Lower lobe of right lung (tissue), 2 donors: ENCODE measurements around the gene SLA2. TPM values are rescaled to one million over a fixed set of nuclear protein-coding genes. Genes with fewer than 3 reads are reported as not detected.

Source experiments
- ATAC-seq, 2 donors: fragments of 200-7000 bp; cut with Tn5 transposase; one replicate each; pipeline ENCODE4 v1.9.1; 2020 to 2022; ENCODE audit warnings: mild to moderate bottlenecking in 2 of 2, moderate library complexity in 2 of 2
- DNase-seq: peaks from one replicate; pipeline ENCODE4 v3.0.0-alpha.2; 2020
- H3K27ac ChIP-seq: fragments of 200-600 bp; one replicate; pipeline ENCODE4 v1.8.0; 2022
- H3K27me3 ChIP-seq: fragments of 200-600 bp; one replicate; pipeline ENCODE4 v1.8.0; 2022; ENCODE audit warnings: low read depth
- H3K36me3 ChIP-seq: fragments of 200-600 bp; one replicate; pipeline ENCODE4 v1.8.0; 2022; ENCODE audit warnings: mild to moderate bottlenecking
- H3K4me1 ChIP-seq: fragments of 200-600 bp; one replicate; pipeline ENCODE4 v1.8.0; 2022
- H3K4me3 ChIP-seq: fragments of 200-600 bp; one replicate; pipeline ENCODE4 v1.8.0; 2022; ENCODE audit warnings: mild to moderate bottlenecking
- H3K9me3 ChIP-seq: fragments of 200-600 bp; one replicate; pipeline ENCODE4 v1.8.0; 2022
- CTCF ChIP-seq: fragments of 200-600 bp; IDR thresholded peaks from one replicate; pipeline ENCODE4 v1.8.0; 2022; ENCODE audit warnings: antibody characterized with exemption, mild to moderate bottlenecking
- intact Hi-C: fragments of 100-400 bp; cut with DNase I; formaldehyde crosslinking; loops from one replicate; pipeline ENCODE4 v1.11.0; 2022
- total RNA-seq: library from RNA; stranded (reverse); fragmentation: NEBNext Ultra II Directional; extraction: Animal tissue kit (Norgen Biotek cat#: 25700); gene quantifications from one replicate; pipeline ENCODE4 v1.2.1, GENCODE V29; 2021
- donor health status: DM: no; HTN: yes; CAD: no; lungs with severe emphysema.

Gene SLA2
- total RNA-seq, 1 donor from 2014 or later: 1.4 TPM

- Histone ChIP-seq H3K27ac (no peak overlapping the region), H3K4me1 (peaks cover 14% of the 10 kb centered on the region), H3K9me3 (no peaks in the 10 kb centered on the region), H3K27me3 (no peaks in the 10 kb centered on the region), H3K4me3 (no peak overlapping the region), H3K36me3 (peaks cover 14% of the 10 kb centered on the region)
- TF ChIP-seq CTCF: no peak
- intact Hi-C loops: no loop called here
- DNase-seq (no peak), ATAC-seq (no peak)
Observed at GRCh38 chr20:36593347-36593929, 52.6 kb downstream of the SLA2 start.

GRCh38 chr20:36591854-36592641, 53.9 kb downstream of the SLA2 start:
- H3K27me3 ChIP-seq: no peaks in the 10 kb centered on the region
- no peak overlapping the region for H3K4me3 ChIP-seq
- DNase-seq: no peak
- no peaks in the 10 kb centered on the region for H3K9me3 ChIP-seq
- H3K4me1 ChIP-seq: peaks cover 14% of the 10 kb centered on the region
- H3K36me3 ChIP-seq: peaks cover 14% of the 10 kb centered on the region
- peak; percentile 32 for TF ChIP-seq CTCF
- intact Hi-C loops: no loop called here
- H3K27ac ChIP-seq: no peak overlapping the region
- ATAC-seq: no peak

- no peak for ATAC-seq
- intact Hi-C loops: no loop called here
- no peaks in the 10 kb centered on the region for H3K9me3 ChIP-seq
- no peaks in the 10 kb centered on the region for H3K27me3 ChIP-seq
- DNase-seq: no peak
- peaks cover 14% of the 10 kb centered on the region for H3K36me3 ChIP-seq
- no peak overlapping the region for H3K27ac ChIP-seq
- peaks cover 14% of the 10 kb centered on the region for H3K4me1 ChIP-seq
- TF ChIP-seq CTCF: no peak
- H3K4me3 ChIP-seq: no peak overlapping the region
Observed at GRCh38 chr20:36591281-36591680, 54.7 kb downstream of the SLA2 start.

GRCh38 chr20:36587388-36588070, 58.5 kb downstream of the SLA2 start:
- no peaks in the 10 kb centered on the region for H3K4me1 ChIP-seq
- H3K27ac ChIP-seq: no peak overlapping the region
- H3K9me3 ChIP-seq: no peaks in the 10 kb centered on the region
- intact Hi-C loops: no loop called here
- ATAC-seq (no peak), DNase-seq (no peak)
- TF ChIP-seq CTCF: no peak
- H3K4me3 ChIP-seq: no peak overlapping the region
- H3K36me3 ChIP-seq: peaks cover 26% of the 10 kb centered on the region
- no peaks in the 10 kb centered on the region for H3K27me3 ChIP-seq

- H3K27ac ChIP-seq: no peak overlapping the region
- TF ChIP-seq CTCF: no peak
- ATAC-seq (no peak), DNase-seq (no peak)
- H3K4me1 ChIP-seq: no peaks in the 10 kb centered on the region
- H3K4me3 ChIP-seq: no peak overlapping the region
- H3K27me3 ChIP-seq: no peaks in the 10 kb centered on the region
- intact Hi-C loops: no loop called here
- peaks cover 31% of the 10 kb centered on the region for H3K36me3 ChIP-seq
- H3K9me3 ChIP-seq: no peaks in the 10 kb centered on the region
Observed at GRCh38 chr20:36585410-36586125, 60.4 kb downstream of the SLA2 start.
